Peyer's patch (tissue), 4 donors: ENCODE measurements around the gene HIC2. TPM values are rescaled to one million over a fixed set of nuclear protein-coding genes. Genes with fewer than 3 reads are reported as not detected.
"Not testable (repeated sequence)": the region's sequence is repeated elsewhere in the genome, so short reads cannot be mapped to it uniquely, and the experiment has no call there.

ENCODE experiments used
- DNase-seq, 3 donors: peaks; one replicate each; pipeline ENCODE4 v3.0.0-alpha.2; 2017 to 2019
- H3K27ac ChIP-seq, 4 donors: fragments of 200-600 bp; sonication (generic); one replicate each; pipeline ENCODE4 v1.5.1; 2016 to 2019
- H3K27me3 ChIP-seq, 2 donors: fragments of 200-600 bp; sonication (generic); one replicate each; pipeline ENCODE4 v1.5.1; 2019
- H3K36me3 ChIP-seq, 3 donors: fragments of 200-600 bp; sonication (generic); one replicate each; pipeline ENCODE4 v1.5.1; 2016 to 2019
- H3K4me1 ChIP-seq, 4 donors: fragments of 200-600 bp; sonication (generic); one replicate each; pipeline ENCODE4 v1.5.1; 2016 to 2019
- H3K4me3 ChIP-seq, 4 donors: fragments of 200-600 bp; sonication (generic); 1 replicate in 3 of 4; 2 replicates in 1 of 4; pipeline ENCODE4 v1.5.1; 2016 to 2019; ENCODE audit warnings: mild to moderate bottlenecking in 1 of 4
- H3K9me3 ChIP-seq, 4 donors: fragments of 200-600 bp; sonication (generic); one replicate each; pipeline ENCODE4 v1.5.1; 2016 to 2019; ENCODE audit warnings: mild to moderate bottlenecking in 1 of 4
- total RNA-seq, 4 donors: library from RNA; depleted of rRNA; stranded (reverse); fragments of >200 nt; gene quantifications; one replicate each; pipeline ENCODE4 v1.1.0, GENCODE V29; 2016

The HIC2 gene
- total RNA-seq, 4 donors from 2014 or later: 5.0 to 9.5 (median 7.4) TPM

GRCh38 chr22:21417853-21418252, 682 bp downstream of the HIC2 start:
- H3K27ac ChIP-seq, H3K27me3 ChIP-seq, H3K9me3 ChIP-seq, H3K36me3 ChIP-seq, H3K4me1 ChIP-seq: not testable (repeated sequence)
- peak overlapping the region; percentile 42 to 55 (median 47) for H3K4me3 ChIP-seq
- peak in 2 of 3 donors; percentile 22 to 47 for DNase-seq

- not testable (repeated sequence) for H3K27ac ChIP-seq, DNase-seq, H3K36me3 ChIP-seq
Observed at GRCh38 chr22:21418974-21419638, 1.9 kb downstream of the HIC2 start.

DNA sequence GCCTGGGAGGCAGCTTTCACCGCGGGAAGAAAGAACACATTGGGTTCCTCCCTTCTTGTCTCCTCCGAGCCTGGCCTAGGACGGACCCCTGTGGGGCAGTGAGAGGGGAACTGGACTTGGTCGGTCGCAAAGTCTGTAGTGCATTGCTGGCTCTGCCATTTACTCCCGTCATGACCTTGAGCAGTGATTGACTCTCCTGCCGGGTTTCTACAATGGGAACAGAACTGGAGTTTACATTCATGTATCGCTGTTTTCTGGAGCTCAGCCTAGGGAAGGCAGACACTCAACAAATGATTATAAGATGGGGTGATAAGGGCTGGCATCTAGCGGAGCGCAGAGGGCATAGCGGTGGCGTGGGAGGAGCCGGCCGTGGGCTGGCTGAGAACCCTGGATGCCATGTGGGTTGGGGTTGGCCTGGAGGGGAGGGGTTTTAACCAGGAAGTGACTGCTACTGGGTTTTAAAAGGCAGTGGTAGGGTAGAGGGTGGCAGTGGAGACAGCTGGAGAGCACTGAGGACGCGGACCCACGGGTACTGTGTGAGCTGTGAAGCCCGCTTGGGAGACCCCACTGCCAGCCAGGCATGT, 3.1 kb downstream of the HIC2 start:
- not testable (repeated sequence) for H3K27me3 ChIP-seq, H3K9me3 ChIP-seq, H3K27ac ChIP-seq, DNase-seq, H3K4me1 ChIP-seq, H3K36me3 ChIP-seq, H3K4me3 ChIP-seq

More at GRCh38 chr22:21418974-21419638, 1.9 kb downstream of the HIC2 start:
- H3K4me1 ChIP-seq, H3K9me3 ChIP-seq, H3K27me3 ChIP-seq, H3K4me3 ChIP-seq: not testable (repeated sequence)

DNA sequence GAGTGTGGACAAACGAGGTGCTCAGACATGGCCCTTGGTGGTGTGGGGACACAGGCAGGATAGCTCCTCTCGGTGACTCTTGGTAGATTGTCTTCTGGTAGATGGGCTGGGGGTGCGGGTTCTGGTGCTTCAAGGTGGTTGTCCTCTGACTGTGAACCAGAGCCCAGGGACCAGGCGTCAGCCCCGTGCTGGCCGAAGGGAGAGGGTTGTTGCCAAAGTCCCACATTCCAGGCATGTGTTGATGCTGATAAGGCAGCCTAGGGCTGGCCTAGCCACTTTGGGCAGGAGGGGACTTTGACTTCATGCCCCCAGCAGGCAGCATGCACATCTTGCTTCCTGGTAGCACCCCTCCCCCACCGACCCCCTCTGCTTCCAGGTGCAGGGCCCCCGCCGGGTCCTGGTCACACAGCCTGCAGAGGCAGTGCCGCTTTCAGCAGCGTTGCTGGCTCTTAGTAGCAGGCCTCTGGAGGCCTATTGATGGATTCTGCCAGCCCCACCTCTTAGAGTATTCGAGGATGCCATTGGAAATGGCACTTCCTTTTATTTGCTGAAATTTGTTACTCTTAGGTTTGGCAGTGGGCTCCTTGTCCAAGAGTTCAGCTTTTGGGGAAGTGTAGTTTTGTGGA, 7.0 kb downstream of the HIC2 start:
- not testable (repeated sequence) for H3K27me3 ChIP-seq, H3K27ac ChIP-seq, H3K9me3 ChIP-seq, H3K36me3 ChIP-seq, H3K4me3 ChIP-seq, H3K4me1 ChIP-seq, DNase-seq

- not testable (repeated sequence) for DNase-seq, H3K36me3 ChIP-seq, H3K4me3 ChIP-seq, H3K9me3 ChIP-seq, H3K27me3 ChIP-seq, H3K27ac ChIP-seq, H3K4me1 ChIP-seq
Observed at GRCh38 chr22:21434378-21435233, 17.4 kb downstream of the HIC2 start.

- H3K36me3 ChIP-seq, H3K4me3 ChIP-seq, H3K9me3 ChIP-seq: not testable (repeated sequence)
Observed at GRCh38 chr22:21435998-21436810, 19.0 kb downstream of the HIC2 start.

GRCh38 chr22:21438013-21438412, 20.8 kb downstream of the HIC2 start:
- H3K27me3 ChIP-seq, H3K9me3 ChIP-seq, H3K4me3 ChIP-seq, DNase-seq, H3K27ac ChIP-seq, H3K4me1 ChIP-seq, H3K36me3 ChIP-seq: not testable (repeated sequence)

More at GRCh38 chr22:21435998-21436810, 19.0 kb downstream of the HIC2 start:
- H3K4me1 ChIP-seq, H3K27me3 ChIP-seq, H3K27ac ChIP-seq: not testable (repeated sequence)
- peak in 1 of 3 donors; percentile 22 for DNase-seq

DNA sequence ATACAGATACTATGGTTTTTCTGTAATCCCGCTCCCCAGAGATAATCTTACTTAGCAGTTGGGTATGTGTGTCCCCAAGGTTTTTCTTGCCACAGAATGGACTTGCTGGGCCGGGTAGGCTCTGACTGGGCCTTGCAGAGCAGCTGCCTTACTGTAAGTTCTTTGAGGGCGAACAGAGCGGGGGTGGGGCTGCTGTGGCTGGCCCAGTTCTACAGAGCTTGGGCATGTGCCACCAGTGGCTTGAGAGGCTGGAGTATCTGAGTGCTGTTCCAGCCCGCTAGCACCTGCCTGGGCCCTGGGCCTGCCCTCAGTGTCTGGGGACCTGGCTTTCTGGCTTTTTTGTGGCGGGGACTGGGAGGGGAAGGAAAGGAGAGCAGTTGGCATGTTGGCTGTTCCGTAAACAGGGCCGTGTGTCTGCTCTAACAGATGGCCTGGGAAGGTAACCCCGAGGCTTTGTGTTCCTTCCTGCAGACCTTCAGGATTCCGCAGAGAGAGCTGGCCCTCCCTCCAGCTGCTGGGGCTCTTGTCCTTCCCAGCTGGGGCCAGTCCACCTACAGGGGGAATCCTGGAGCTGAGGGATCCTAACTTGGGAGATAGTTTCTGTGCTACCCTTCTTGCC, 23.0 kb downstream of the HIC2 start:
- not testable (repeated sequence) for H3K27ac ChIP-seq, H3K4me3 ChIP-seq, H3K4me1 ChIP-seq, DNase-seq, H3K27me3 ChIP-seq, H3K36me3 ChIP-seq, H3K9me3 ChIP-seq

DNA sequence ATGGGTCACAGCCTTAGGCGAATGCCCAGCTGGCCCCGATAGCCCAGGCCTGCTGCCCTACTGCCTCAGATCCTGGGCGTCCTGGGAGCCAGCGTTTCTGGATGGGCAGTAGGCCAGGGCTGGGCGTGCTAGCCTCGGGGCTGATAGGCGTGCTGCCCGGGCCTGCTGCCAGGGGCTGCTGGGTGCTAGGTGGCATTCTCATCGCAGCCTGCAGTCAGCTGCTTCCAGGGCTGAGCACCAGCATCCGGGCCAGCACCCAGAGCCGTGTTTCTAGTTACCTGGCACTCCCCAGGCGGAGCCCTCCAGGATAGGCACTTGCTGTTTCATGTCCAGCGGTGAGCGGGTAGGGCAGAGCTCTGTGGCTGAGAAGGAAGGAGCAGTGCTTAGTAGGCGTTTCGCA, 23.5 kb downstream of the HIC2 start:
- DNase-seq, H3K27me3 ChIP-seq: not testable (repeated sequence)

DNA sequence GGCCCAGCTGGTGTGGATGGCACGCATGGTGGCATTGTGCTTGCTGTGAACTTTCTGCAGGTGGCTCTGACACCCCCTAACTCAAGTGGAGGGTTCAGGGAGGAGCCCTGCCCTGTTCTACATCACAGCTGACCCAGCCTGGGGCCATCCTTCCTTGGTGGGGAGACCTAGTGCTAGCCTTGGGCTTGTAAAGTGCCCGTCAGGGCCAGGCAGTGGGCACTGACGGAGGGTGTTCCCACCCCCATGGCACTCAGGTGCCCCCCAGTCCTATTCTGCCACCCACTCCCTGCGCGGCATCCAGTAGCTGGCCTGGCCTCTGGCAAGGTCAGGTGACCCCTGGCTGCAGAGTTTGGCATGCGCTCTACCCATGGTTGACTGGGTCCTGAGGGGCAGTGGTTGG, 24.0 kb downstream of the HIC2 start:
- not testable (repeated sequence) for H3K4me1 ChIP-seq, H3K9me3 ChIP-seq, H3K4me3 ChIP-seq, H3K27ac ChIP-seq, H3K27me3 ChIP-seq, DNase-seq
- H3K36me3 ChIP-seq: peaks cover 0 to 15% (median 0%) of the 10 kb centered on the region in 3 donors

More for the DNA sequence above, 23.5 kb downstream of the HIC2 start:
- not testable (repeated sequence) for H3K27ac ChIP-seq, H3K4me1 ChIP-seq, H3K4me3 ChIP-seq, H3K9me3 ChIP-seq
- peaks cover 0 to 10% (median 0%) of the 10 kb centered on the region in 3 donors for H3K36me3 ChIP-seq

- not testable (repeated sequence) for H3K27me3 ChIP-seq, H3K27ac ChIP-seq, DNase-seq, H3K4me1 ChIP-seq, H3K9me3 ChIP-seq, H3K4me3 ChIP-seq
- H3K36me3 ChIP-seq: peaks cover 0 to 25% (median 0%) of the 10 kb centered on the region in 3 donors
Observed at GRCh38 chr22:21442123-21442522, 25.0 kb downstream of the HIC2 start.

DNA sequence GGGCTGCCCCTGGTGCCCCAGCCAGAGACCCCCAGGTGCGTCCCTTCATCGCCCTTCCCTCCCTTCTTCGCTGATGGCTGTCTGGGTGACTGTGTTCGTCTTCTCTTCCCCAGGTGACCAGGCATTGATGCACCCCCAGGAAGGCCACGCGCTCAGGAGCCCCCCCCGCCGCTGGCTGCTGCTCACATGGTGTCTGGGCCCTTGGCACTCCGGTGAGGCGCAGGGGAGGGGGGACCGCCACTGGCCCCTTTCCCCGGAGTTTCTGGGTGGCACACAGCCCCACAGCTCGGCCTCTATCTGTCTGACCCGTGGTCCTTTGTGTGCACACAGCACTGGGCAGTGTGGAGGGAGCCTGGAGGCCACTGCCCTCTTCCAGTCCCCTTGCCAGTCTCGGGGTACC, 25.5 kb downstream of the HIC2 start:
- peak in 1 of 3 donors; percentile 41 for DNase-seq
- peaks cover 0 to 28% (median 0%) of the 10 kb centered on the region in 3 donors for H3K36me3 ChIP-seq
- H3K9me3 ChIP-seq, H3K4me3 ChIP-seq, H3K27ac ChIP-seq, H3K4me1 ChIP-seq, H3K27me3 ChIP-seq: not testable (repeated sequence)
